Transverse colon (tissue), 3 donors: ENCODE data around the gene BPIFA1.

Experiments used
- POLR2A ChIP-seq: fragments of 450-650 bp; IDR thresholded peaks from one replicate; pipeline ENCODE4 v1.6.1; 2016; ENCODE audit warnings: antibody characterized with exemption, mild to moderate bottlenecking, moderate library complexity
- TF ChIP-seq, protein P1 (sequence below), 5 experiments: fragments of 200-600 bp in 3 of 5; fragments of 450-650 bp in 2 of 5; sonication (generic) in 3 of 5; IDR thresholded peaks; 1 replicate in 2 of 5; 2 replicates in 3 of 5; pipeline ENCODE4 v1.5.1; 2016 to 2017; ENCODE audit warnings: antibody characterized with exemption in 5 of 5, inconsistent platforms in 3 of 5, mild to moderate bottlenecking in 2 of 5, moderate library complexity in 1 of 5

DNA sequence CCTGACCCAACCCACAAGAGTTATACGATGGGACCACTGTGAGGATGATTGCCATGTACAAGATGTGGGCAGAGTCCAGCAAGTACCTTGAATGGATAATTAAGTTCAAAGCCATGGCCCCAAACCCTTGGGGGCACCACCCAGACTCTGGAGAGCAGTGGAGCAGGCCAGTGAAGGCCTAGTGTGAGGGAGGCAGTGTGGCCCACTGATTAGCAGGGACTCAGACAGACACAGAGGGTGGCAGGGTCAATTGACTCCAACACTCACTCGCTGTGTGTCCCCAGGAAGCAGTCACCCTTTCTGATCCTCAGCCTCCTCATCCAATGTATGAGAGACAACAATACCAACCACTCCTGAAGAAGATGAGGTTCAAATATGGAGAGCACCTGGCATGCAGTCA, 1.7 kb upstream of the BPIFA1 start:
- TF ChIP-seq, protein P1, sequence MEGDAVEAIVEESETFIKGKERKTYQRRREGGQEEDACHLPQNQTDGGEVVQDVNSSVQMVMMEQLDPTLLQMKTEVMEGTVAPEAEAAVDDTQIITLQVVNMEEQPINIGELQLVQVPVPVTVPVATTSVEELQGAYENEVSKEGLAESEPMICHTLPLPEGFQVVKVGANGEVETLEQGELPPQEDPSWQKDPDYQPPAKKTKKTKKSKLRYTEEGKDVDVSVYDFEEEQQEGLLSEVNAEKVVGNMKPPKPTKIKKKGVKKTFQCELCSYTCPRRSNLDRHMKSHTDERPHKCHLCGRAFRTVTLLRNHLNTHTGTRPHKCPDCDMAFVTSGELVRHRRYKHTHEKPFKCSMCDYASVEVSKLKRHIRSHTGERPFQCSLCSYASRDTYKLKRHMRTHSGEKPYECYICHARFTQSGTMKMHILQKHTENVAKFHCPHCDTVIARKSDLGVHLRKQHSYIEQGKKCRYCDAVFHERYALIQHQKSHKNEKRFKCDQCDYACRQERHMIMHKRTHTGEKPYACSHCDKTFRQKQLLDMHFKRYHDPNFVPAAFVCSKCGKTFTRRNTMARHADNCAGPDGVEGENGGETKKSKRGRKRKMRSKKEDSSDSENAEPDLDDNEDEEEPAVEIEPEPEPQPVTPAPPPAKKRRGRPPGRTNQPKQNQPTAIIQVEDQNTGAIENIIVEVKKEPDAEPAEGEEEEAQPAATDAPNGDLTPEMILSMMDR (IDR thresholded peaks at IDR 0.05): no peak
- no peak for TF ChIP-seq POLR2A
